PFSK-1 (cell line): ENCODE data around the gene STRN4.

Experiments used
- POLR2AphosphoS5 ChIP-seq: IDR thresholded peaks from 2 replicates; pipeline ENCODE4 v1.6.1; 2012; ENCODE audit warnings: low read depth, mild to moderate bottlenecking, control low read depth, low read length, moderate library complexity
- REST ChIP-seq, 2 experiments: IDR thresholded peaks; 2 replicates each; pipeline versions ENCODE4 v1.6.1 to v1.8.0; 2011 to 2012; ENCODE audit warnings: low read depth in 2 of 2, low read length in 2 of 2, control low read depth in 1 of 2, inconsistent platforms in 1 of 2, mild to moderate bottlenecking in 1 of 2, moderate library complexity in 1 of 2; ENCODE audit not compliant: insufficient read depth in 1 of 2
- SIN3A ChIP-seq: IDR thresholded peaks from 2 replicates; pipeline ENCODE4 v1.6.1; 2012; ENCODE audit warnings: mild to moderate bottlenecking, low read length, moderate library complexity, borderline replicate concordance; ENCODE audit not compliant: insufficient read depth
- TAF1 ChIP-seq: IDR thresholded peaks from 2 replicates; pipeline ENCODE4 v1.6.1; 2012; ENCODE audit warnings: low read length, control low read depth, borderline replicate concordance; ENCODE audit not compliant: insufficient read depth

DNA sequence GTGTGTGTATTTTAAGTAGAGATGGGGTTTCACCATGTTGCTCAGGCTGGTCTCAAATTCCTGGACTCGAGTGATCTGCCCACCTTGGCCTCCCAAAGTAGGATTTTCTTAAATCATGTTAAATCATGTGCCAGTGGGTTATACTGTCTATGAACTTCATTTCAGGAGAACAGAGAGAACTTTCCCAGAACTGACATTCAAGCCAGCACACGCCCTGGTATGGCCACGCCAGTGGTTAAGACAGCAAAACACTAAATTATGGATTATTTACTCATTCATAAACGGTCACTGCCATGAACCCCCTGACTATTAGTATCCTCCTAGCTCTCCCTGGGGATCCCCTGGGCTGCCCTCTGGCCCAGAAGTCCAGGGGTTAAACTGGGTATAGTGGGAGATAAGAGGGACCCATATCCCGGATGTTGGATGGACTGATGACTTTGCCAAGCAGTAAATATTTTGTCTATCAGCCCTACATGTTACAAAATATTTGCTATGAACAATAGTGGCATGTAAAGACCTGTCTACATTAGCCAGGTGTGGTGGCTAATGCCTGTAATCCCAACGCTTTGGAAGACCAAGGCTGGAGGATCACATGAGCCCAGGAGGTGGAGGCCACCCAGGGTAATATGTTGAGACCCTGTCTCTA lies 16.1 kb upstream of the STRN4 start:
- TF ChIP-seq TAF1 (no peak), POLR2AphosphoS5 (no peak), REST (IDR thresholded peaks at IDR 0.05; ENCODE audit: insufficient read depth in 1 of 2, low read depth in 2 of 2, low read length in 2 of 2) (no peak), SIN3A (no peak)
